ENCODE data around the gene SYNGR1.
"Not testable (repeated sequence)": the region's sequence is repeated elsewhere in the genome, so short reads cannot be mapped to it uniquely, and the experiment has no call there.

SYNGR1 gene

DNA sequence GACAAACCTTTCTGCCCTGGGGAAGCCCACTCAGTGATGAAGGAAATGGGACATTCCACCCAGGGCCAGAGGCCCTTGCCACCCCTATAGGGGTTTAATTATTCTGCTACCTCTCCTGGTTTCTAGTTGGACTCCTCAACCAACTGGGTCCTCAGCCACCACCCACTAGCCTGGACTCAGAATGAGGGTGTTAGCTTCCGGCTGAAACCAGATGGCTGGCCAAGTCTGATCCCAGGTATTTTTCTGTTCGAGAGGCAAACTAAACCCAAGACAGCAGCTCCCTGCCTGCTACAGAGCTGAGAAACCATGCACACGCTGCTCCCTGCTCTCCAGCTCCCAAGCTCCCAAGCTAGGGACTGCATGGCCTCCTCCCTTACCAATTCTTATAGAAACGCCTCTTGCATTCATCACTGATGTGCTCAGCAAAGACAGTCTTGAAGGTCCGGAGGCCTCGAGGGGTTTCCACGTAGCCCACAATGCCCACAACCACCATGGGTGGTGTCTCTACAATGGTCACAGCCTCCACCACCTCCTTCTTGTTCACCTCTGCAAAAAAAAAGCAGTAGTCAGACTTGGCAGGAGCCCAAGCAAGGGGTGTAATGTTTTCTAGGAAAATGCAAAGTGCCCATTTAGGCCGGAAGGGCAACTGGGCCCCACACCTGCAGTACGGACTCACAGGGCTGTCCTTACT is 32.6 kb upstream of the SYNGR1 start:
- DNase-seq = no peak

DNA sequence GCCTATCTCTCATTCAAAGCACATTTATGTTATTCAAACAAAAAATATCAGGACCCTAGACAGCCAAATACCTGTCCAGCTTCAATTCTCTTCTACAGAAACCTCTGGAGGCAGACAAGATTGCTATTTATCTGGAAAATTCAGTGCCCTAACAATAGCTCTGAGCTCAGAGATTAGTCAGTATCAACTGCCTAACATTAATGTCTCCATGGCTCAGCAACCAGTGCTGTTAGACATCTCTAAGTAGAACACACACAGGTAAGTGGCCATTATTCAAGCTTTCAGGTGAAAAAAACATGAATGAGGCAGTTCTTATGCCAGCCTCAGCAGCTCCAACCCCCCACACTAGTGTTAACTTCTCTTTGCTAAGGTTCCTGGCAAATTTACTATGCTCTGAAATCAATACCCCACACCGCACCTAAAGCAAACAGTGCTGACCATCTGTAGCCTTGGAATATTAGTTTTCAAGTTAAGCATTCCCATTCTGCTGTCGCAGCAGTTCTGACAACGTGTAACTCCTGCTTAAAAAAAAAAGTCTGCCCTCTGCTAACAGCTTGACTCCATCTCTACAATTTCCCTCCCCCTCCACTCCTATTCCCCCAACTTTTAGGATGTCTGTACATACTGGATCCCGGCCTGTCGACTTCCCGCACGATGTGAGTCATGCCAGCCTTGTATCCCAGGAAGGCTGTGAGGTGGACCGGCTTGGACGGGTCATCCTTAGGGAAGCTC is 31.9 kb upstream of the SYNGR1 start:
- no peak for DNase-seq

DNA sequence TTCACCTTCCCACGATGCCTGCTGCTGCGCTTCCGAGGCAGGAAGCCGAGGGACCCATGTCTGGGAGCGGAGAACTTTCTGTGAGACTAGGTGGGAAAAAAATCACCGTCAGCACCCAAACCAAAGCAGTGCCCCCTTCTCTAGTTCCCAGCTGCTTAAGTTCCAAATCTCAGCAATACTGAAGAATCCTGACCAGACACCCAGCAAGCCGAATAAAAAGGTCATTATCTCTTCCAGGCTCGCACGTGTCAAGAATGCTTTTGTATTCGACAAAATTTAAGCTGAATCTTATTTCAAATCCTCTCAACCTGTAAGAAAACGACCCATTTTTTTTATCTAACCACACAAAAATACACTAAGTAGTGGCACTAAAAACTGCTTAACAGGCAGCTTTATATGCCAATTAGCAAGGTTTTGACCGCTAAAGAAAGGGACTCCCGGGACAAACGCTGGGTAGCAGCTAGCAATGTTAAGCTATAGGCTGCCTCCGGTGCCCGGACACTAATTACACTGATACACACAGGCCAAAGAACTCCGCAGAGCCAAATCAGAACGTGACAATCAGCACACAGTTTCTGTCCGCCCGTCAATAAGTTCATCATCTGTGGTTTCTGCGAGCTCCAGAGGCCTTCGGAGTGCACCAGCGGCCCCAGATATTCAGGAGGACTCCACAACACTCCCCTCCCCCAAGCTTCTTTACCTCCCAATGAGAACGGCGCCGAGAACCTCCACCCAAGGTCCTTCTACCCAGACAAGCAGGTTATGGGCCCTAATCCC is 31.1 kb upstream of the SYNGR1 start:
- peak; percentile 64 for DNase-seq

DNA sequence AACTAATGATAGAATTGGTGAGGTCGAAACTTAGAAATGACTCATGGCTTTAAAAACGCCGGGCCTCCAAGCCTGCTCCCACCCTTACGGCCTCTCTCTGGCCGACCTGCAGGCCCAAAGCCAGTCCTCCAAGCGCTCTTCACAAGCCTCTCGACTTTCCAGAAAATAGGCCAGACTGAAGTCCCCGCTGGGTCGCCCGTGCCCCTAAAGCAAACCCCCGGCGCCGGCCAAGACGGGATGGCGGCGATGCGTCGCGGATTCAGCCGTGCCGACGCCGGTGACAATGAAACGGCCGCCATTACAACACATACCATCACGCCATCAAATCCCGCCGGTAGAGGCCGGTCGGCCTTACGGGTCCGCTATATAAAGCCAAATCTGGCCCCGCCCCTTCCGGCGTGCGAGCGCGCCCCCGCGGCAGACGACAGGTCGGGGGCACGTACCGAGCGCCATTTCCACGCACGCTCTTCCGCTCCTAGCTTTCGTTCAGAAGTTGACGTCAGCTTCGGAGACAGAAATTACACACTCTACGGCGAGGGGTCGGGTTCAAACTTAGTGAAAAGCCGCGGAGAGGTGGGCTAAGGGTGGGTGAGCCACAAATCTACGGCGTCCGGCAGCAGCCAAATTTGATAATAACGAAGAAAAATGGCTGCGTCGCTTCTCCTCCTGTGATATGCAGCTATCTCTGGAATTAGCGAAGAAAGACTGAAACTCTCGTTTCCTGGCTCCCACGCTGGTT is 30.3 kb upstream of the SYNGR1 start, which contains the start of gene RPL3:
RPL3 (minus strand) TSS at position 340 of the 739 bp plus-strand sequence; CDS start at position 314, 26 bp downstream.
- DNase-seq = peak; percentile 95

DNA sequence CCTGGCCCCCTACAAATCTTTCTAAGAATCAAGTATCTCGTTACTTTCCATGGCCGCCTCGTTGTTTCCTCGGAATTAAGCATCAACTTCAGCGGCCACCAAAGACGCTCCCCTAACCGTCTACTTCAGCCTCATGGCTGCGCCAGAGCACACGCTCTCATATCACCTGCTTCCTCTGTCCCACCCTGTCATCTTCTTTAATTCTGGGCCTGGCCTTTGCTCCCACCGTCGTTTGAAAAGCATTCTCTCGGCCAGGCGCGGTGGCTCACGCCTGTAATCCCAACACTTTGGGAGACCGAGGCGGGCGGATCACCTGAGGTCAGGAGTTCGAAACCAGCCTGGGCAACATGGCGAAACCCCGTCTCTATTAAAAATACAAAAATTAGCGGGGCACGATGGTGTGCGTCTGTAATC is 29.2 kb upstream of the SYNGR1 start:
- DNase-seq = not testable (repeated sequence)

DNA sequence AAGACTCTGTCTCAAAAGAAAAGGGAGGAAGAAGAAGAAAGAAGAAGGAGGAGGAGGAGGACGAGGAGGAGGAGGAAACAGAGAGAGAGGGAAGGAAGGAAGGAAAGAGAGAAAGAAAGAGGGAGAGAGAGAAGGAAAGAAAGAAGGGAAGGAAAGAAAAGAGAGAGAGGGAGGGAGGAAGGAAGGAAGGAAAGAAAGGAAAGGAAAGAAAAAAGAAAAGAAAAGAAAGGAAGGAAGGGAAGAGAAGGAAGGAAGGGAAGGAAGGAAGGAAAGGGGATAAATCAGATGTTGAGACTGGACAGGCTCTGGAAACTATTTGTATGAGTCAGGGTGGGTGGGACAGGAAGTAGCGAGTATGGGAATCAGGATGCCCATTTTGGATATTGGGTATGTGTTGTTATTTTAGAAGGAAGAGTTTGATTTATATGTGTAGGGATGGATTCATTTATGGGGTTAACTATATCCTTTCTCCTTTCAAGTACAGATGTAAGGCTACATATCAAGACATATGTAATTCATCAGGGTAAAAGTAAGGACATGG is 24.3 kb upstream of the SYNGR1 start:
- no peak for DNase-seq

DNA sequence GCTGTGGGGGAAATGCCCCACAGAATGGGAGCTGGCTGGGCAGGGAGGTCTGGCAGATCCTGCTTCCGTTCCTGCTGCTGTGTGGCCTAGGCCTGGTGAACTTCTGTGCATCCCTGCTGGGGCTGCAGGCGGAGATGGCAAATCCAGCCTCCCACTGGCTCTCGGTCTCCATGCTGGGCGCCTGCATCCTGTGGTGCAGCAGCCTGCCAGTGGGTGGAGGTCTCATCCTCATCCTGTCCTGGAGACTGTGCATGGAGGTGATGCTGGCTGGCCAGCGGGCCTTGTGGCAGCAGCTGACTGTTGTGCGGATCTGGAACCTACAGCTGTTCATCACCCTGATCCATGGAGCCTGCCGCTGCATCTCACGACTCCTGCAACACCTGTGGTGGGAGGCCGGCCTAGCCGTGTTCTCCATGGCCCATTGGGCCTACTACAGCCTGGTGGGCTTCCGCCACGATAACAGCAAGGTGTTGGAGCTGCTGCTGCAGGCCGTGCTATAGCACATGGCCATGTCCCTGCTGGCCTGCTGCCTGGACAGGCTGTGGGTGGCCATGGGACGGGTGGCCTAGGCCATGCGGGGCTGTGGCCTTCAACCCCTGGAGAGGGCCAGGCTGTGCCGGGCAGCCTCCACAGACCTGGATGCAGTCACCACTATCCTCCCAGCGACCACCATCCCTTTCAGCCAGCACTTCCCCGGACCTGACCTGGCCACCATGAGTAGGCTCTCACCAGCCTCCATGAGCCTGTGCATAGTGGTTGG is 21.6 kb upstream of the SYNGR1 start:
- DNase-seq = no peak

DNA sequence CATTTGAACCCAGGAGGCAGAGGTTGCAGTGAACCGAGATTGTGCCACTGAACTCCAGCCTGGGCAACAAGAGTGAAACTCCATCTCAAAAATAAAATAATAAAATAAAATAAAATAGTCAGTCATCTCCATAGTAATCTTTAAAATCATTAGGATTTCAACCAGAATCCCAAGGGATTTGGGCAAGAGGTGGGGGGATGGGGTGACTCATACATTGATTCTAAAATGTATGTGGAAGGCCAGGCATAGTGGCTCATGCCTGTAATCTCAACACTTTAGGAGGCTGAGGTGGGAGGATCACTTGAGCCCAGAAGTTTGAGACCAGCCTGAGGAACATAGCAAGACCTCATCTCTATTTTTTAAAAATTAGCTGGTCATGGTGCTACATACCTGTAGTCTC is 19.2 kb upstream of the SYNGR1 start:
- DNase-seq = not testable (repeated sequence)

DNA sequence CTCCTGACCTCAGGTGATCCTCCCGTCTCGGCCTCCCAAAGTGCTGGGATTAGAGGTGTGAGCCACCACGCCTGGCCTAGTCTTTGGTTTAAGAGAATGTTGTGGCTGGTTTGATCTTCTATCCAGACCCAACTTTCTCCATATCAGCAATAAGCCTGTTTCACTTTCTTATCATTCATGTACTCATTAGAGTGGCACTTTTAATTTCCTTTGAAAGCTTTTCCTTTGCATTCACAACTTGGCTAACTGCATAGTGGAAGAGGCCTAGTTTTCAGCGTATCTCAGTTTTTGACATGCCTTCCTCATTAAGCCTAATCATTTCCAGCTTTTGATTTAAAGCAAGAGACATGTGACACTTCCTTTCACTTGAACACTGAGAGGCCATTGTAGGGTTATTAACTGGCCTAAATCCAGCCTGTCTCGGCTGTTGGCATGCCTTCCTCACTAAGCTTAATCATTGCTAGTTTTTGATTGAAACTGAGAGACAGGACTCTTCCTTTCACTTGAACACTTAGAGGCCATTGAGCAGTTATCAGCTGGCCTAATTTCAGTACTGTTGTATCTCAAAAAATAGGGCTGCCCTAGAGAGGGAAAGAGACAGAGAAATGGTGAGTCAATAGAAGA is 17.2 kb upstream of the SYNGR1 start:
- DNase-seq = no peak

DNA sequence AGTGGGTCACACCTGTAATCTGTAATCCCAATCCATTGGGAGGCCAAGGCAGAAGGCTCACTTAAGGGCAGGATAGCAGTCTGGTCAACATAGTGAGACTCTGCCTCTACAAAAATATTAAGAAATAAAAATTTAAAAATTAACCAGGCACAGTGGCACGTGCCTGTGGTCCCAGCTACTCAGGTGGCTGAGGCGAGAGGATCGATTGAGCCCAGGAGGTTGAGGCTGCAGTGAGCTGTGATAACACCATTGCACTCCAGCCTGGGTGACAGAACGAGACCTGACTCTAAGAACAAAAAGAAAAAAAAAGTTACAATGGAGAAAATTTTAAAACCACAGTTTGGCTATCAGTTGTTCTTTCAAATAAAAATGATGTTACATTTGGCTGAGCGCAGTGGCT is 13.4 kb upstream of the SYNGR1 start:
- no peak for DNase-seq

DNA sequence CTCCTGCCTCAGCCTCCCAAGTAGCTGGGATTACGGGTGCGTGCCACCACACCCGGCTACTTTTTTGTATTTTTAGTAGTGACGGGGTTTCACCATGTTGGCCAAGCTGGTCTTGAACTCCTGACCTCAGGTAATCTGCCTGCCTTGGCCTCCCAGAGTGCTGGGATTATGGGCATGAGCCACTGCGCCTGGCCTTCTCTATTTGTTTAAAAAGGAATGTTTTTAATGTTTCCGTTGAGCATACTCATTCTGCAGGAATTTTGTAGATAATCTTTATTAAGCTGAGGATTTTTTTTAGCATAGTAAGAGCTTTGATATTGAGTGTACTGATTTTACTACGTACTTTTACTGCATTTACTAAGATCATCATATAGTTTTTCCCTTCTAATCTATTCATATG is 10.0 kb upstream of the SYNGR1 start:
- not testable (repeated sequence) for DNase-seq

DNA sequence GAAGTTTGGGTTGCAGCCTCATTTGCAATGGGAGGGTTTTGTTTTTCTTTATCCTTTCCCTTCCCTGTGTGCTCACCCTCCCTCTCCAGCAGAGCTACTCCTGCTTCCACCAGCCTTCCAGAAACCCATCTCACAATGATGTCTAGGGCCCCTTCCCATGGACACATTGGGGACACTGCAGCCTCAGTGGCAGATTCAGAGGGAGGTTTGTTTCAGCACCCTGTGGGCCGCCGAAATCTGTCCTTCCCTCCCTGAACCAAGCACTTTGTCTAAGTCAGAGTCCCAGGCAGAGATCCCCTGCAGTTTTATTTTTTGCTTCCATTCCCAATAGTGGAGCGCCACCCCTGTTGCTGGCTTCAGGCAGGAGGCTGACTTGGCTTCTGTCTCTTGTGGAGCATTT is 8.6 kb upstream of the SYNGR1 start:
- DNase-seq = no peak

DNA sequence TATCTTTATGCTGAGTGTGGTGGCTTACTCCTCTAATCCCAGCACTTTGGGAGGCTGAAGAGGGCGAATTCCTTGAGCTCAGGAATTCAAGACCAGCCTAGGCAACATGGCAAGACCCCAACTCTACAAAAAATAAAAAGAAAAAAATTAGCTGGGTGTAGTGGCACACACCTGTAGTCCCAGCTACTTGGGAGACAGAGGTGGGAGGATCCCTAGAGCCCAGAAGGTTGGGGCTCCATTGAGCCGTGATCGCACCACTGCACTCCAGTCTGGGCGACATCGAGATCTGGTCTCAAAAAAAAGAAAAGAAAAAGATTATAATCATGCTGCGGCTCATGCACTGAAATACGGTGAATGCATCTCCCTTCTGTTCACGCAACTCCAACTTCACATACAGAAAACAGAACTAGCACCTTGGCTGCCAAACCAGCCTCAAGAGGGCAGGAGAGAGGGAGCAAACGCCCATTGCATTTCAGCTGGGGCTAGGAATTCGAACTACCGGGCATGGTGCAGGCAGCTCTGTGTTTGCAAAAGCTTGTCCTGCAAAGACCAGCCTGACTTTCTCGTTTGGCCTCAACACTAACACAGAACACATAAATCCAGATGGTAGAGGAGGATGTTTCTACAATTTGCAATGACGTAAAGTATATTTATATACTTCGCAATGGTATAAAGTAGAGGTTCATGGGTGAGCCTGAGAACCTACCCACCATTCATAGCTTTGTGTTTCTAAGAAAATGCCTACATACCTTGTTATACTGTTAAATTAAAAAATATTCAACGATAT is 6.3 kb upstream of the SYNGR1 start:
- DNase-seq = peak; percentile 29

DNA sequence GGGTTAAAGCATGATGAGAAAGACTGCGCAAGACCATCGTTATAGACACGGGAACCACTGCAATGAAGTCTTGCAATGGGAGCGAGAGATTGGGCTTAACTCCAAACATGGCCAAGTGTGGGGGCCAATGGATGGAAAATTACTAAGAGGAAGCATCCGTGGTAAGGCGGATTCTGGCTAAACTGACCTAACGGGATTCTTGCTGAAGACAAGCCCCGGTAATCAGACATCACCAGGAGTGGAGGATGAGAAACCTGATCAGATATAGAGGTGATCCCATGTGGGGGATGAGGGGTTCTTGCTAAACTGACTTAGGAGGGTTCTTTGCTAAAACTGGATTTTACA is 5.8 kb upstream of the SYNGR1 start:
- DNase-seq = no peak

DNA sequence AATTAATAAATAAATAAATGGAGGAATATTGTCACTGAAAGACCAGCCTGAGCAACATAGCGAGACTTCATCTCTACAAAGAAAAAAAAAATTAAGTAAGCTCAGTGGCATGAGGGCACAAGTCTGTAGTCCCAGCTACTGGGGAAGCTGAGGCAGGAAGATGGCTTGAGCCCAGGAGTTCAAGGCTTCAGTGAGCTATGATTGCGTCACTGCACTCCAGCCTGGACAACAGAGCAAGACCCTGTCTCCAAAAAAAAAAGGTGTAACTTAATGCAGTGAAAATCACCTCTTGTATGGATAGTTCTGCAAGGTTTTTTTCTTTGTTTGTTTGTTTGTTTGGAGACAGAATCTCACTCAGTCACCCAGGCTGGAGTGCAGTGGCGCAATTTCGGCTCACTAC is 4.6 kb upstream of the SYNGR1 start:
- no peak for DNase-seq

DNA sequence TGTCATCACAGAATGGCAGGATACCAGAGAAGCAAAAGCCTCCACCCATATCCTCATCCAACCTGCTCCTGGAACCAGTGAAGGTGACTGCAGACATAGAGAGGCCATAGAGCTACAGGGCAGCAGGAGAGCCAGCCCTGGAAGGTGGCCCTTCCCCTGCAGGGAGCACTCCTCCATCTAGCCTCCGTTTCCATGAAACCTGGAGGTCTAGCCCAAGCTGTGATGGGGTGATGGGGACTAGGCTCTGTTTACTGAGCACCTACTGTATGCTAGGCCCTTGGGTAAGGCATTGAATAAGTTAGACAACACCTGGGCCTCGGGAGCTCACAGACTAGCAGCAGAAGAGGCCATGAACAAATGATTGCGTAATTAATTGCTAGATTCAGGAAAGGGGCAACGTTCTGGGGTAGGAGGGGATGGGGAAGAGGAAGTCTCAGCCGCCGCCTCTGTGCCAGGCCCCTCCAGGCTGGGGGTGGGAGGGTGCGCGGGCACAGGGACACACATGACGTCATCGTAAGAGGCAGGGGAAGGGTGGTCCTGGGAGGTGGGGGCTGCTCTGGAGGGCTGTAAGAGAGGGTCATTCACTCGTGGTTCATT is 784 bp upstream of the SYNGR1 start:
- peak; percentile 28 for DNase-seq

DNA sequence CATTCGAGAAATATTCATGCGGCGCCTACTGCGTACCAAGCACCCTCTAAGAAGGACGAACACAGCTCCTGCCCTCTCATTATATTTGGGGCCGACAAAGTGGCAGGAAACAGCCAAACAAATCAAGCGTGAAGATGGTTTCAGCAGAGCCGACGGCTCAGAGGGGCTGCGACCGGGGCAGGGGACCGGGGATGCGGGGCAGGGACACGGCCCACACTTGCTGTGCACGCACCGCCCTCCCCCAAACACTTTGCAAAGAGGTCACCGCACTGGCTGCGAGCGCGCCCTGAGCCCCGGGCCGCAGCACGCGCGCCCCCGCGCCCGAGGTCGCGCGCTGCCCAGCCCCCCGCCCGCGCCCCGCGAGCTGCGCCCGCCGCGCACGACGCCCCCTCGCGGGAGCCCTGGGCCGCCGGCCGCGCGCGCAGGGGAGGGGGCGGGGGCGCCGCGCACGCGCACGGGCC is 255 bp upstream of the SYNGR1 start:
- no peak for DNase-seq

DNA sequence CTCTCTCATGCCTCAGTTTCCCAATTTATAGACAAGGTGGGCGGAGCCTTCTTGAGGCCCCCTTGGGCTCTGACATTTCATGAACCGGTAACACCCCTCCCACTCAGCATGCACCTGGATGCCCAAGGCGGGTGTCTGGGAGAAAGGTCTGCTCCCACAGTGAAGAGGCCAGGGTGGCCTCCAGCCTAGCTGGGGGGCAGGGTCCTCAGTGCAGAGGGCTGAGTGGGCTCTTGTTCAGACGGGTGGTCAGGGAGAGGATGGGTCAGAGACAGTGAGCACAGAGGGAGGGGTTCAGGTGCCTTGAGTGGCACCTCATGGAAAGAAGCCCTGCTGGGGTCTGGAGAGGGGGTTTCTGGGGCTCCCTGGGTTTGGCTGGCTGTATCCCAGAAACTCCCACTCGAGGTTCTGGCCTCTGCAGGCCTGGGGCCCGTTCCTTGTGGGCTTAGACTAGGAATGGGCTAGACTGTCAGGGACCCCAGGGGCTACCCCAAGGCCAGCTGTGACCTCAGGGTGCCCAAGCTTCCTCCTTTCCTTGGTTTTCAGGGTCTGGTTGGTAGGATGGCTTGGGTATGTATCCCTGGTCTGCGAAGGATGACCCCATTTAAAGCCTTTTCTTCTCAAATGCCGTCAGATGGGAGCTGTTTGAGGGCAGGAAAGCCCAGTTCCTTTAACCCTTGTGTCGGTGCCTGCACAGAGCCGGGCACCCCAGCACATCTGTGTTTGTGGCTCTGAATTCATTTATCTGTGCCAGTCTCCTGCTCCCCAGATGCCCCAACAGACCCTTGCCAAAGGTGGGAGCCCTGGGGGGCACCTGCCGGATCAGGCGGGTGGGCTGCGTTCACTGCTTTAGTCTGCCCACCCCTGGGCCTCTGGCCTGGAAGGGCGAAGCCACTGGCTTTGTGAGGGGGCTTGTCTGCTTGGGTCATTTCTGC is 1.2 kb downstream of the SYNGR1 start:
- no peak for DNase-seq

DNA sequence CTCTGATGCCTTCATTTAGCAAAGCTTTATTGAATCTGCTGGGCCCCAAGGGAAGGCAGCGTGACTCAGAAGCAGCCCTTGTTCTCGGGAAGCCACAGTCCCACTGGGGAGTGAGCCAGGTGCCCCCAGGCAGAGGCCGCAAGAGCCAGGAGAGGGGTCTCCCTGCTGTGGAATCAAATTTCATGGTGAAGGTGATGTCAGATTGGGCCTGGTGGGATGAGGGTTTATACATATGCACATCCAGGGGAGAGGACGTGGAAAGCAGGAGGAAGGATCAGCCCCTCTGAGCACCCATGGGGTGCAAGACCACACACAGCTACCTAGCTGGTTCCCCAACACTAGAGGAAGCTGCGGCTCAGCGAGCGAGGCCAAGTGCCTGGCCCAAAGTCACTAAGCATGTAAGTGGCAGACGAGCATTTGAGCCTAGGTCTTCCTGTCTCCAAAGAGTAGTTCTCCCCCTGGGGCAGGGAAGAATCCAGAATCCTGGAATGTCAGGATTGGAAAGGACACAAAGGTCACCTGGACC is 2.0 kb downstream of the SYNGR1 start:
- DNase-seq = no peak
